HUES48 (cell line): Measurements from ENCODE around the gene EIF5AL1.
"Not testable (repeated sequence)": the region's sequence is repeated elsewhere in the genome, so short reads cannot be mapped to it uniquely, and the experiment has no call there.

ENCODE experiments used
- H3K27ac ChIP-seq: one replicate; pipeline ENCODE4 v1.7.0; 2013; ENCODE audit warnings: low read depth, low read length, inconsistent platforms
- H3K27me3 ChIP-seq: 2 replicates; pipeline ENCODE4 v1.6.1; 2013; ENCODE audit warnings: mild to moderate bottlenecking, low read length; ENCODE audit not compliant: control insufficient read depth, insufficient read depth
- H3K36me3 ChIP-seq: 2 replicates; pipeline ENCODE4 v1.6.1; 2013; ENCODE audit warnings: low read length; ENCODE audit not compliant: control insufficient read depth, insufficient read depth
- H3K4me1 ChIP-seq: 2 replicates; pipeline ENCODE4 v1.6.1; 2013; ENCODE audit warnings: mild to moderate bottlenecking, low read length; ENCODE audit not compliant: control insufficient read depth, insufficient read depth
- H3K4me3 ChIP-seq: 2 replicates; pipeline ENCODE4 v1.5.1; 2013; ENCODE audit warnings: mild to moderate bottlenecking, low read depth, low read length
- H3K9ac ChIP-seq: 2 replicates; pipeline ENCODE4 v1.6.1; 2013; ENCODE audit warnings: mild to moderate bottlenecking, low read depth, low read length, moderate library complexity
- H3K9me3 ChIP-seq: 2 replicates; pipeline ENCODE4 v1.6.1; 2013; ENCODE audit warnings: low read length; ENCODE audit not compliant: control insufficient read depth, insufficient read depth

The EIF5AL1 gene

DNA sequence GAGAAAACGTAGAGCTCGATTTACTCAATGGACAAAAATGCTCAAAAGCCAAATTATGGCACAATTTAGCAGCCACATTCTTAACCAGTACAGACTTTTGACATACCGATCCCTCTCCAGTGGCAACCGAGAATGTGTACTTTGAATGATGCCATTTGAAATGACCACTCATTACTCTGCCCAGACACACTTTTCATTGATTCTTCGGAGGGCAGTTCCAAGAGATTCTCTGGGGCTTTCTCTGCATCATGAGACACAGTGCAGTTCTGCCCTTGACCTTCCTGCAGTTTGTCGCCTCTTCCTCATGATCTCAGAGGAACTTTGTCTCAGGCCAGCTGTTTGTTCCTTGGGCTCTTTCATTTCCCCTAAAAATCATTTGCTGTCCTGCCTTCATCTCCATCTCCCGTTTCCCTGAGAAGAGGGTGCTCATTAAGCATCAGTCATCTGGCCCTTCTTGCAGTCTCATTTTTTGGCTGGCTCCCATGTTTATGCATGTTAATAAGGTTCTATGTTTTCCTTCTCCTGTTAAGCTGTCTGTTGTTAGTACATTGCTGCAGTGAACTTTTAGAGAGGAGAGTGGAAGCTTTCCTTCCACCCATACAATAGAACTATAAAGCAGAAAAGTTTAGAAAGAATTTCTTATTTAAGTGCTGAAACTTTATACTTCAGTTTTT, 4.3 kb downstream of the EIF5AL1 start:
- not testable (repeated sequence) for H3K4me3 ChIP-seq, H3K9ac ChIP-seq, H3K36me3 ChIP-seq, H3K27me3 ChIP-seq, H3K27ac ChIP-seq, H3K4me1 ChIP-seq, H3K9me3 ChIP-seq

DNA sequence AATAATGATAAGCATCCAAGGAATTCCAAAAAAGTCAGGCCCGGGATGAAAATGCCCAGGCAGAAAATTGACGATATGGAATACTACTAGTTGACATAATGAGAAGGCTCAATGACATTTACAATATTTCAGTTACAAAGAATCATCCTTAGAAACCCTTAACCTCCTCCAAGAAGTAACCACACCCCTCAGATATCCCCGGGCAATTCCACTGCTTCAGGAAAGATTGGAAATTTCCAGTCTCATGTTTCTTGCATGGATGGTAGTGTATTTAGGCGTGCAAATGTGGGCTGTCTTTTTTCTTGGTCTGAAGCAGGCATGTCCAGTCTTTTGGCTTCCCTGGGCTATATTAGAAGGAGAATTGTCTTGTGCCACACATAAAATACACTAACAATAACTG, 5.2 kb downstream of the EIF5AL1 start:
- H3K9me3 ChIP-seq, H3K4me3 ChIP-seq, H3K27ac ChIP-seq, H3K4me1 ChIP-seq, H3K27me3 ChIP-seq, H3K36me3 ChIP-seq, H3K9ac ChIP-seq: not testable (repeated sequence)

DNA sequence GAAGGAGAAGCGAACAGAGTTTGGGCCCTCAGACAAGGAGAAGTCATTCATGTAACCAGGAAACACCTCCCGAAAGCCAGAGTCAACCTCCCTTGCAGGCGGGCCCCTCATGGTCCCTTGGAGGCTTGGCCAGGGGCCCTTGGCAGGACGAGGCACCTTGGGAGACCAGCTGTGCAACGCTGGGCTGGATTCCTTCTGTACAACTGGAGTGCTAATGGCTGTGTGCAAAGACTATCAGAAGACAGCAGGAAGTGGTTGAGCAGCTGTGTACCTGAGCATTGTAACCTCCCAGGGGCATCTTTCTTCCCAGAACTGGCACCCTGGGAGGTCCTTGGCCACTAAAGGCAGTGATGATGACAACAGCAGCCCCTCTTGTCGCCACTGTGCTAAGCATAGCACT, 9.4 kb downstream of the EIF5AL1 start:
- H3K9ac ChIP-seq, H3K27me3 ChIP-seq, H3K36me3 ChIP-seq, H3K4me1 ChIP-seq, H3K4me3 ChIP-seq, H3K9me3 ChIP-seq, H3K27ac ChIP-seq: not testable (repeated sequence)

DNA sequence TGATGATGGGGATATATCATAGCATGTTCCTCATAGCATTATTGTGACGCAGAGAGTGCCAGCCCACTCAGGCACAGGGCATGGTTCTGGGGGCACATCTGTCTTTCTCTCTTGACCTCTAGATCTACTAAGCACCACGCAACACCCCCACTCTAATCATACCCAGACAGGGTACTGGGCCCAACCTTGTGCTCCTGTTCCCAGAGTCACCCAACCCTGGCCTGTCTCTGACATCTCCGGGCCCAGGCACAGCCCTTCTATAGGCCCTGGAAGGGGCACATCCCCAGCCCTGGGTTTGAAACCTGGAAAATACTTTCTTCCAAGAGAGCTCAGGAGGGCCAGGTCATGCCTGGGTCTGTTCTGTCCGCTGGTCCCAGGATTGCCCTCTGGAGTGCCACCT, 10.1 kb downstream of the EIF5AL1 start:
- H3K27me3 ChIP-seq, H3K36me3 ChIP-seq, H3K4me1 ChIP-seq, H3K9me3 ChIP-seq, H3K27ac ChIP-seq, H3K9ac ChIP-seq, H3K4me3 ChIP-seq: not testable (repeated sequence)

DNA sequence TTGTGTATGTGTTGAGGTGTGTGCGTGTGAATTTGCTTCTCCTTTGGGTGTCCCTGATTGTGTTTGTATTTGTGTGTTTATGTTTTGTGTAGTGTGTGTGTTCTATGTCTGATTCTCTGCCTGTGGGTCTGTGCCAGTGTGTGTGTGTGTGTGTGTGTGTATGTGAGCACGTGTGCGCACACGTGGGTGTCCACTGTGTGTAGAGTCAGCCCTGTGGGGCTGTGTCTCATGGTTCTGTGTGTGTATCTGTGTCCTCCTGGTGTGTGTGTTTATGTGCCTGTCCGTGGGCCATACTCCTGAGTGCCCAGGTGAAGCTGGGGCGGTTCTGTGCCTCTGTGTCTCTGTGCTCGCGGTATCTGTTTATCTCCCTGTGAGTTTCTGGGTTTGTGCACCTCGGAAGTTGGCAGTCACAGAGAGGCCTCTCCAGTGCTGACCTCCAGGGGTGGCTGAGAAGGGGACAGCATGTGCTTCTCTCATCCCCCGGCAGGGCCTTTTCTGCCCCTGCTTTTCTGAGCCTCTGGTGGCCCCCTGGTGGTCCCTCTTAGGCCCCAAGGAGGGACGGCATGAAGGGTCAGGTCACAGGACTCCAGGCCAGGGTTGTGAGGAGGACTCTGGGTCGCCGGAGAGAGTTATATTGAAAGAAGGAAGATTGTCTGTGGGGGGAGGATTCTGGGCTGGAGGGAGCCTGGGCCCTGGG, 11.0 kb downstream of the EIF5AL1 start:
- H3K4me3 ChIP-seq, H3K9me3 ChIP-seq, H3K9ac ChIP-seq, H3K27ac ChIP-seq, H3K27me3 ChIP-seq, H3K36me3 ChIP-seq, H3K4me1 ChIP-seq: not testable (repeated sequence)

DNA sequence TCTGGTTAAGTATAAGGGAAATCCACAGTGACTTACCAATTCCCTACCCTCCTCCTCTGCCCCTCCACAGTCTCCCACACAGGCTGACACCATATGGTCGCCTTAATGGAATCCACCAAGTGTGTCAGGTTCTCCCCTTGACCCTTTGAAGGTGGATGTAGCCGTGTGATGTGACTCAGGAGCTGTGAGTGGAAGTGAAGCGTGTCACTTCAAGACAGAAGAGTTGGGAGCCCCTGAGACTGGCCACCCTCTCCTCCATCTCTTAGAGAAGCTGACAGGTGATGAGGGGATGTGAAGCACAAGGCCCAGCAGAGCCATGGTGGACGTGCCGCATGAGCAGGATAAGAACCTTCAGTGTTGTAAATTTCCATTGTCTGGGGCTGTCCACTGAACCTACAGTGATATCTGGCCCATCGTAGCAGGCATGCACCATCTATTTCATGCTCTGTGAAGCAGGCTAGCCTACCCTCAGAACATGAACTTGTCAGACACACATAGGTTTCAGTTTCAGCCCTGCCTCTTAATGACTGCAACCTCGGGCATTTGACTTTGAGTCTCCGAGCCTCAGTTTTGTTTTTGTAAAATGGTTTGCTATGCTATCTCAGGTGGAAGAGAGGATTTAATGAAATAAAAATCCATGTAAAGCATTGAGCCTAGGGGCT, 12.8 kb downstream of the EIF5AL1 start:
- H3K4me3 ChIP-seq, H3K9ac ChIP-seq, H3K27me3 ChIP-seq, H3K9me3 ChIP-seq, H3K27ac ChIP-seq, H3K4me1 ChIP-seq, H3K36me3 ChIP-seq: not testable (repeated sequence)

DNA sequence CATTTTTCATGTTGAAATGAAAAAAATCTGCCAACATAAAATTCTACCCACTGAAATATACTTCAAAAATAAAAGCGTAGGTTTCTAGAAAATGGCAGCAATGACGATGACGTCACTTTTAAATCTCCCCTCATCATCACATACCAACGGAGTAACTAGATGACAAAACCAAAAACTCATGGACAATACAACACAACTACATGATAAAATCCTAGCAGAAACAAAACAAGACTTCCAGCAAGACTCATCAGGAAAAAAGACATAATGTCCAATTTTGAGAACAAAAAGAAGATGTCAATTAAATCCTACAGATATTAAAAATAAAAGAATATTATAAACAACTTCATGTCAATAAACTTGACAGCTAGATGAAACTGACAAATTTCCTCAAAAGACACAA, 15.9 kb downstream of the EIF5AL1 start:
- H3K4me3 ChIP-seq, H3K9ac ChIP-seq, H3K27ac ChIP-seq, H3K9me3 ChIP-seq, H3K4me1 ChIP-seq, H3K36me3 ChIP-seq, H3K27me3 ChIP-seq: not testable (repeated sequence)

DNA sequence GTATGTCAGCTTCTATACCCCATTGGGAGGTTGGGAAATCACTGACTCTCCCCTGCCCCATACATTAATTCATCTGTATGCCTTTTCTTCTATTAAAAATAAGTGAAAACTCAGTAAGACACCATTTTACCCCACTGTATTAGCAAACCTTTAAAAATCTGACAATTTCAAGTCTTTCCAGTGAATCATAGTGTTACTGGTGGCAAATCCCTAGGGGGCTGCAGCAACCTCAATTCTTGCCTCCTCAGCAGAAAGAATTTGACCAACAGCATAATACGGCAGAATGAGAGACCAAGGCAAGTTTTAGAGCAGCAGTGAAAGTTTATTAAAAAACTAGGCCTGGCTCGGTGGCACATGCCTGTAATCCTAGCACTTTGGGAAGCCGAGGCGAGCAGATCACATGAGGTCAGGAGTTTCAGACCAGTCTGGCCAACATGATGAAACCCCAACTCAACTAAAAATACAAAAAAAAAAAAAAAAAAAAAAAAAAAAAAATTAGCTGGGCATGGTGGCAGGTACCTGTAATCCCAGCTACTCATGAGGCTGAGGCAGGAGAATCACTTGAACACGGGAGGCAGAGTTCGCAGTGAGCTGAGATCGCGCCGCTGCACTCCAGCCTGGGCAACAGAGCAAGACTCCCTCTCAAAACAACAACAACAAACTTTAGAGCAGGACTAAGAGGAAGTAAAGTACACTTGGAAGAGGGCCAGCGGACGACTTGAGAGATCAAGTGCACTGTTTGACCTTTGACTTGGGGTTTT, 21.0 kb downstream of the EIF5AL1 start:
- H3K27ac ChIP-seq, H3K9ac ChIP-seq, H3K9me3 ChIP-seq, H3K36me3 ChIP-seq, H3K27me3 ChIP-seq, H3K4me3 ChIP-seq, H3K4me1 ChIP-seq: not testable (repeated sequence)

DNA sequence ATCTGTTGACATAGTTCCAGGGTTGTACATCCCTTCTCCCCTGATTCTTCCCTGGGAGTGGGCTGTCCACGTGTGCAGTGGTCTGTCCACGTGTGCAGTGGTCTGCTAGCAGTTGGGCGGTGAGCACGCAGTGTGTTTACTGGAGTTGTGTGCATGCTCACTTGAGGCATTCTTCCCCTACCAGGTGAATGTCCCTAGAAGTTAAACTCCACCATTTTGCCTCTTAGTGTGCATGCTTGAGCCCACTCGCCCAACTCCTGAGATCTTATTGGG, 21.5 kb downstream of the EIF5AL1 start:
- not testable (repeated sequence) for H3K9me3 ChIP-seq, H3K27ac ChIP-seq, H3K27me3 ChIP-seq, H3K36me3 ChIP-seq, H3K9ac ChIP-seq, H3K4me1 ChIP-seq, H3K4me3 ChIP-seq

DNA sequence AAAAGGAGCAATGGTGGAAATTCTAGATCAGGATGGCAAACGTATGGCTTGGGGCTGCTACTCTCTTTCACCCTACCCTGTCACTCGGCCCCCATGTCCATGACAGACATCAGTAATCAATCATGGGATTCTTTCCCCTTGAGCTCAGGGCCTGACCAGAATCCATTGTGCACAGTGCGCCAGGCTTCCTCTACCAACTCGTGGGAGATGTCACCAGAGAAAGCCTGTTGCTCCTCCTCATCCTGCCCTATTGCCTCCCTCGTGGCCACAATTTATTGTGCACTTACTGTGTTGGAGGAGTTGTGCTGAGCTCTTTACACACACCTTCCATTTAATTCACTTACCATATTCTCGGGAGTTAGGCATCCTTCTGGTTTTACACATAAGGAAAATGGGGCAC, 26.0 kb downstream of the EIF5AL1 start:
- not testable (repeated sequence) for H3K36me3 ChIP-seq, H3K4me3 ChIP-seq, H3K9ac ChIP-seq, H3K27ac ChIP-seq, H3K27me3 ChIP-seq, H3K4me1 ChIP-seq, H3K9me3 ChIP-seq

DNA sequence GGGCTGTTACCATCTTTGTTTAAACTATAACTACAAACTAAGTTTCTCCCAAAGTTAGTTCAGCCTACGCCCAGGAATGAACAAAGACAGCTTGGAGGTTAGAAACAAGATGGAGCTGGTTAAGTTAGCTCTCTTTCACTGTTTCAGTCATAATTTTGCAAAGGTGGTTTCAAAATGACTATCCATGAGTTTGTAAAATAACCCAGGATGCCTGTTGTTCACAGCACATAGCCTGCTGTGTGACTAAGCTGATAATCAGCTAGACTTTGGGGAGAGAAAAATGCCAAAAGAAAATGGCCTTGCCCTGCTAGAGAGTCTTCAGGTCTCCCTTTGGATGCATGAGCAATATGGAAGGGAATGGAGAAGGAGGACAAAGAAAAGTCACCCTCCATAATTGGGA, 28.6 kb downstream of the EIF5AL1 start:
- not testable (repeated sequence) for H3K36me3 ChIP-seq, H3K9ac ChIP-seq, H3K9me3 ChIP-seq, H3K4me1 ChIP-seq, H3K27me3 ChIP-seq, H3K27ac ChIP-seq, H3K4me3 ChIP-seq
